ENCODE results near the gene VSTM4.

Gene VSTM4

DNA sequence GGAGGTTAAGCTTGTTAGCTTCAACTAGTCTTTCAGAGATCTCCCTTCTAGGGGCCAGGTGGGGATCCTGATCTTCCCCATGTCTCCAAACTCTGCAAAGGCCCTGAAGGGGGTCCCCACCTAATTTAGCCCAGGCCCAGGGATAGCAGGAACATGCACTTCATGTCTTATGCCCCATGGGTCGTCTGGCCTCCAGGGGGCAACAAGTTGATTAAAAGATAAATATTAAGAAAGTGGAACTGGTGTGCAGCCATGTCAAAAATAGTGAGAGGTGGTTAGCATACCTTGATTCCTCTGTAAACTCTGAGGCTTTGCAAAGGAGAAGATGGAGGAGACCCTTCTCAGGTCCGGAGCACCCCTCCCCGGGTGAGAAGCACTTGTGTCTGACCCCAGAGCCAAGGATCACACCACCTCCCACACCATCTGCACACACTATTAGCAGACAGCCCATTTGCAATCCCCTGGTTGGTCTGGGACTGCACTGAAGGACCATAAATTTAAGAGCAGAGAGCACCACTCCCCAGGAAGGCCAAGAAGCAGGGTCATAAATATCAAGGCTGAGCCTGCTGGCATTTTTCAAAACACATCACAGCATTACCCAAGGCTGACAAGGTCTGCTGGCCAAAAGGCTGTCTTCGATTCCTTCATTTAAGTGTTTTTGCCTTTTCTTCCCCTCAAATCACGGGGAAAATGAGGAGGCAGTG lies 131.5 kb downstream of the VSTM4 start:
- DNase-seq (ENCODE audit: insufficient read length, low spot score), result no peak
- no peak for TF ChIP-seq POLR2A (IDR thresholded peaks at IDR 0.05; ENCODE audit: low read depth, low read length)
- FAIRE-seq, result no peak

DNA sequence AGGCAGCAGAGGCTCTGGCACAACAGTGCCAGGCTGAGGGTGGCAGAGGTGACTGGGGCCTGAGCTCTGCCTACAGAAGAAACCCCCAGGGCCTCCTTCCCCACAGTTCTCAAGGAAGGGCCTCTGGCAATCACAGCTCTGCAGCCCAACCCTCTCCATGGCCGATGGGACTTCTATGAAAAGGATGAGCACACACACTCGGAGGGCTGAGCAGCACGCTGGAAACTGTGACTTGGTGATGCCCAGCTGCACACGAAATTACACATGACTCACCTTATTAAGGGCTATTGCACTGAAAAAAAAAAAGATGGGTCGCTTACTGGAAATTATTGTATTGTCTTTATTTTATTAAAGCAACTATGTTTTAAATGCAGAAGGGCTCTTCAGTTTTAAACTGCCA lies 132.7 kb downstream of the VSTM4 start:
- no peak for TF ChIP-seq POLR2A (IDR thresholded peaks at IDR 0.05; ENCODE audit: low read depth, low read length)
- FAIRE-seq (no peak), DNase-seq (ENCODE audit: insufficient read length, low spot score) (no peak)

DNA sequence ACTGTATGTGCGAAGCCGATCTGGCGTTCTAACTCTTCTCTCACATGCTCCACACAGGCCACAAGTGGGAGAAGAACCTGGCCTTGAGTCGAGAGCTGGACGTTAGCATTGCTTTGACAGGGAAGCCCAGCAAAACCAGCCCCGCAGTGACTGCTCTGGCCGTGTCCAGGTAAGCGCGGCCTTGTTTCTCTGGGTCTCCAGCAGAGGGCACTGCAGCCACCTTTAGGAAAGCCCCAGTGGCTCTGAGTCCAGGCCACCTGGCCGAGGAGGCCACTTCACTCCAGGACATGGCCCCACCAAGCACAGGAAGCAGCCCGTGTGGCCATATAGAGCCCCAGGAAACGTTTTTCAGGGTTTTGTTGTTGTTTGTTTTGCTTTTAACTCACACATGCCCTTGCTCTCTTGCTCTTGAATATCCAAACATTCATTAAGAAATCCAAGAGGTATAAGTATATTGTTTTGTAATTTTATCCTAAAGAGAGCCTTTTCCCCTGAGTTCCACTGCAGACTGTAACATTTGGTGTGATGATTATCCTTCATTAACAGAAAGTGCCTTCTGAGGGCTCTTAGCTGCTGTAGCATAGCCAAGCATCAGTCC lies 133.9 kb downstream of the VSTM4 start:
- TF ChIP-seq POLR2A (IDR thresholded peaks at IDR 0.05; ENCODE audit: low read depth, low read length), result no peak
- FAIRE-seq (no peak), DNase-seq (ENCODE audit: insufficient read length, low spot score) (peak; percentile 57)

DNA sequence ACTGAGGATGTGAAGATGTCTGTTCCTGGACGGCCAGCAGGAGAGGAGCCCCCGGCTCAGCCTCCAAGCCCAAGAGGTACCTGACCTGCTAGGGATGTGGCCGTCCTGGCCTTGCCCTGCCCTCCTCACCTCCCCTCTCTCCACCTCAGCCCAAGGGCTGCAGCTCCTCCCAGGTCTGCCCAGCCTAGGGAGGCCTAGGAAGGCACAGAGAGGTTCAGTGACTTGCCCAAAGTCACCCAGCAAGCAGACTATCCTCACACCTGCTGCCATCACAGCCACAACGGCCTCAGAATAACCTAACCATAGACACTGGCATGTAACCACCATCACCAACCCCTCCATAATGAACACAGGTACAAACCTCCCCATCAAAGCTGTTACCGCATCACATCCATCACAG lies 137.0 kb downstream of the VSTM4 start:
- DNase-seq (ENCODE audit: insufficient read length, low spot score) (no peak), FAIRE-seq (no peak)
- no peak for TF ChIP-seq POLR2A (IDR thresholded peaks at IDR 0.05; ENCODE audit: low read depth, low read length)

DNA sequence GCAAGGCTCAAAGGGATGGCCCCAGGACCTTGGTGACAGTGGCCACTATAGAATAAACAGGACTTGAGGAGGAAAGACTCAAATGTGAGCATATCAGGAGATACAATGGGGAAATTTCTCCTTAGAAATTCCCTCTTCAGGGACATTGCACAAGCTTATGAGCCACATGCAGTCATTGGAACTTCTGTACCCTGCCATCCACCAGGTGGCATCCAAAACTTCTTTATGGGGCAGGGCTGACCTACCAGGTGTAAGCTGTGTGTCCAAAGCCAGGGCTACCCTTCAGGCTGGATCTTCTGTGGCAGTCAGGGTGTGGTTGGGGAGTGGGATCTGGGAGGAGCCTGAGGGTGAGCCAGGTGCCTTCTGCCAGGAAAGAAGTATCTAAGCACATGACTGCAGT lies 139.1 kb downstream of the VSTM4 start:
- DNase-seq (ENCODE audit: insufficient read length, low spot score), result peak; percentile 15
- no peak for TF ChIP-seq POLR2A (IDR thresholded peaks at IDR 0.05; ENCODE audit: low read depth, low read length)

DNA sequence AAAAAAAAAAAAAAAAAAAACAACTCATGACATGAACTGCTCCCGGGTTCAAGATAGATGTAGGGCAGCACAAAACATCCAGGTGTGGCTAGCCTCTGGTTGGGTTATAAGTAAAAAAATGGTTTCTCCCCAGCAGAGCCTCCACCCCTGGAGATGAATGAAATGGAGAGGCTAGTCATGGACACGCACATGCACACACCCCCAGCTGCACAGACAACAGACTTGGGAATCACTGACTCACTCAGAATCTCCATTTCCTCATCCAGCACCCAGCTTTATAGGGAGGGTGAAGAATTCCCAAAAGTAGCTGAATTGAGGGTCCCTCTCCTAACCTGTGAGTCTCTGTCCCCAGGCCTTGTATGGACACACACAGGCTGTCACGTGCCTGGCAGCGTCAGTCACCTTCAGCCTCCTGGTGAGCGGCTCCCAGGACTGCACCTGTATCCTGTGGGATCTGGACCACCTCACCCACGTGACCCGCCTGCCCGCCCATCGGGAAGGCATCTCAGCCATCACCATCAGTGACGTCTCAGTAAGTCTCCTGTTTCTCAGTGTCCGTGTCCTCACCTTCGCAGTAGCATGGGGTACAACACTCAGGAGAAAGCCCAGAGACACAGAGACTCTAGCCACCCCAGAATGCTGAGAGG lies 140.7 kb downstream of the VSTM4 start:
- no peak for FAIRE-seq
- DNase-seq (ENCODE audit: insufficient read length, low spot score), result no peak
- TF ChIP-seq POLR2A (IDR thresholded peaks at IDR 0.05; ENCODE audit: low read depth, low read length), result no peak

More for the DNA sequence above, 139.1 kb downstream of the VSTM4 start:
- FAIRE-seq, result no peak

DNA sequence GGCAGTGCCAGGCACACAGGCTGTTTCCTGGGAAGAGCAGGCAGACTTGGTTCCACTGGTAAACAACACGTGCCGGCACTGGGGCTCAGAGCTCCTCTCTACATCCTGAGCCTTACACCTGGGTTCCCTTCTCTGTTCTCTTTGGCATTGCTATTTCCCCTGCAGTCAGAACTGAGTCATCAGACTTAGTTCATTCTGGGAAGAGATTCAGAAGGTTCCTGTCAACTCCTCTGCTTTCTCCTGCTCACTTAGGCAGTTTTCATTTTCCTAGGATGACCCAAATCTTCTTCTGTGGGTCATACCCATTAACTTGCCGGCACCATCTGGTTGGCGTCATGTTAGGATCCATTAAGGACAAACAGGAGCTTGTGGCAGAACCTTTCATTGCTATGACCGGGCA lies 142.3 kb downstream of the VSTM4 start:
- no peak for TF ChIP-seq POLR2A (IDR thresholded peaks at IDR 0.05; ENCODE audit: low read depth, low read length)
- DNase-seq (ENCODE audit: insufficient read length, low spot score) (no peak), FAIRE-seq (no peak)

DNA sequence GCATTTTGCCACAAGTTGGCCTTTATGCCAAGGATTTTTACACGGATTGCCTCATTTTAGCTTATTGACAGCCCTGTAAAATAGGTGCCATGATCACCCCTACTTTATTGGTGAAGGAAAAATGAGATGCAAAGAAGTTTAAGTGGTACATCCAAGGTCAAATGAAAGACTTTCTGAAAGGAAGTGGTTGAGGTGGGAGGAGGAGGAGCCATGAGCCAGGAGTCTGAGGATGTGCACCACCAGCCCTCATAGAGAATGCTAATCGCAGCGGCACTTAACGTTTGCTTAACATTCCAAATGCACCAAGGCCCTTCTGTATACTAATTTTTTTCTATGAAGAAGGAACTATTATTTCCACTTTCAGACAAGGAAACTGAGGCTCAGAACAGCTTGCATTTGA lies 144.7 kb downstream of the VSTM4 start:
- no peak for TF ChIP-seq POLR2A (IDR thresholded peaks at IDR 0.05; ENCODE audit: low read depth, low read length)
- no peak for DNase-seq (ENCODE audit: insufficient read length, low spot score)
- FAIRE-seq, result no peak

DNA sequence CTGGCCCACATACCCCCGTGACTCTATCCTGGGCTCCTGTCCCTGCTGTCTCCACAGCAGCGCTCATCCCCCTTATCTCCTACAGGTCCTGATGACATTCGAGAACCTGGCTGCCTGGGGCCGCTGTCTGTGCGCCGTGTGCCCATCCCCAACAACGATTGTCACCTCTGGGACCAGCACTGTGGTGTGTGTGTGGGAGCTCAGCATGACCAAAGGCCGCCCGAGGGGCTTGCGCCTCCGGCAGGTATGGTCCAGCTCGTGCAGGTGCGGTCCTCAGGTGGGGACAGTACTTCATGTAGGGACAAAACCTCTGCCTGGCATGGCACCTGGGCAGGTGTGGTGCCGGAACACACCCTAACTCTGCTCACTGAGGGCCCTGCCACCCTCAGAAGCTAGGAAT lies 145.3 kb downstream of the VSTM4 start:
- no peak for TF ChIP-seq POLR2A (IDR thresholded peaks at IDR 0.05; ENCODE audit: low read depth, low read length)
- no peak for DNase-seq (ENCODE audit: insufficient read length, low spot score)
- no peak for FAIRE-seq

DNA sequence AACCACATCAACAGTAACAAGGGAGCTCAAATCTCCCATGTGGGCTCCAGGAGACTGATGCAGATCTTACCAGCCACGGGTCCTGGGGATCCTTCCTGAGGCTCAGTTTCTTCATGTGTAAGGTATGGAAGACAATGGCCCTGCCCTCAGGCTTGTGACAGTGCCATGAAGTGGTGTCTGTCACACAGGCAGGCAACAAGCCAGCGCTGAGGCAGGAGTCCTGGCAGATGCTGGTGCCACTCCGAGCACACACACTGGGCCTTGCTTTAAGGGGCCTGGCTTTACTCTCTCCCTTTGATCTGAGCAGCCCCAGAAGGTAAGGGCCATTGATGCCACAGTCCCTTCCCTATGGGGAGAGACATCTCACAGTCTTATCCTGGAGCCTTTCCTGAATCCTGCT lies 147.3 kb downstream of the VSTM4 start:
- FAIRE-seq, result no peak
- no peak for TF ChIP-seq POLR2A (IDR thresholded peaks at IDR 0.05; ENCODE audit: low read depth, low read length)
- DNase-seq (ENCODE audit: insufficient read length, low spot score), result no peak

DNA sequence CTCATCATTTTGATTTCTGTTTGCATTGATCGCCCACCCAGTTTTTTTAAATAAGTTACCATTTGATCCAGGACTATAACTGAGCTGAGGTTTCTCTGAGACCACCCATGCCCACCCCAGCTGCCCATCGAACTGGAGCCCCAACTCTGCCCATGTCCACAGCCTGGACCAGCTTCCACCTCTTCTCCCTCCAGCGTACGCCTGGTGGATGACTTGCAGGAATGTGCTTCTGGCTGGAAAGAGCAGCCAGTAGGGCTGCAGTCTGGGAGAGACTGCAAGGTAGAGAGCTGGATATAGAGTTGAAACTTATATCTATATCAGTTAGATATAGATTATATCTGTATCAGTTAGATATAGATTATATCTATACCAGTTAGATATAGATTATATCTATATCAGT lies 149.9 kb downstream of the VSTM4 start:
- no peak for FAIRE-seq
- no peak for TF ChIP-seq POLR2A (IDR thresholded peaks at IDR 0.05; ENCODE audit: low read depth, low read length)
- no peak for DNase-seq (ENCODE audit: insufficient read length, low spot score)

All from H54 (cell line).